ENCODE measurements around the gene ANK3.

GRCh38 chr10:60082341-60082740 is 307.3 kb downstream of the ANK3 start:
- TF ChIP-seq CTCF (IDR thresholded peaks at IDR 0.05; ENCODE audit: poor library complexity, severe bottlenecking) (no peak), EZH2 (IDR thresholded peaks at IDR 0.05; ENCODE audit: borderline replicate concordance, insufficient read depth, low read length, poor library complexity, severe bottlenecking) (no peak), EP300 (conservative IDR thresholded peaks at IDR 0.05; ENCODE audit: poor library complexity, severe bottlenecking) (no peak), REST (IDR thresholded peaks at IDR 0.05; ENCODE audit: borderline replicate concordance) (no peak), MXI1 (conservative IDR thresholded peaks at IDR 0.05; ENCODE audit: poor library complexity, severe bottlenecking) (no peak), RAD21 (conservative IDR thresholded peaks at IDR 0.05) (no peak)
